NCI-H2196 treated with DMSO at 0.1 percent for 48 hours (cell line): ENCODE data around the gene FARS2.

Source experiments
- DNase-seq: peaks from one replicate; lab custom pipeline; 2025; ENCODE audit not compliant: unreplicated experiment; lab: John Stamatoyannopoulos, UW

FARS2 gene

DNA sequence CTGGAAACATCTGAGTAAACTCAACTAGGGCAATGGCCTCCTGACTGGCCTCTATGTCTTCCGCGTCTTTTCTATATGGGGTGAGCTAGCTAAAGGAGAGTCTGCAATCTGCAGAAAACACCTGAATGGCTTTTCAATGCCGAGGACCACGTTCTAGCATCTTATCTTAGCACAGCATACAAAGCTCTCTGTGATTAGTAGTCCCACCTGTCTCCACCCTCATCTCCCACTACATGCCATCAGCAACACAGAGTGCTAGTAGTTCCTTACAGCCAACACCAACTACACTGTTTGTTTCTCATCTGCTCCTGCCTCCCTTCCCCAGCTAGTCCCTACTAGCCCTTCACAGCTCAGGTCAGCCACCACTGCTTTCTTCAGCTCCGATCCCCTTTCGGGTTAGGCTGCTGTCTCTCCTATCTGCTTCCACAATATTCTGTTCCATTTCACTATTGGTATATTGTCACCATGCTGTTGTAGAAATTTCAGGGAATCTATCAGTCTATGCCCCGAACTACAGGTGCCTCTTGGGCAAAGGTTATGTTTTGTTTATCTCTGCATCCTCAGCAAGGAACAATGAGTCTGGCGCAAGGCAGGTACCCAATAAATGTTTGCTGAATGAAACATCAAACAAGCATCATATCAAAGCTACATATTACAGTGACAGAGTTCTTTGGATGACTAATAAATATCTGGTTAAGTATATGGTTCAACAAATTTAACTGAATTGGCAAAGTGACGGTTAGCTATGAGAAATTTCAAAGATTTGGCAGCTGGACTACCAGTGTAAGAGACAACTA is 12.8 kb upstream of the FARS2 start:
- no peak for DNase-seq

DNA sequence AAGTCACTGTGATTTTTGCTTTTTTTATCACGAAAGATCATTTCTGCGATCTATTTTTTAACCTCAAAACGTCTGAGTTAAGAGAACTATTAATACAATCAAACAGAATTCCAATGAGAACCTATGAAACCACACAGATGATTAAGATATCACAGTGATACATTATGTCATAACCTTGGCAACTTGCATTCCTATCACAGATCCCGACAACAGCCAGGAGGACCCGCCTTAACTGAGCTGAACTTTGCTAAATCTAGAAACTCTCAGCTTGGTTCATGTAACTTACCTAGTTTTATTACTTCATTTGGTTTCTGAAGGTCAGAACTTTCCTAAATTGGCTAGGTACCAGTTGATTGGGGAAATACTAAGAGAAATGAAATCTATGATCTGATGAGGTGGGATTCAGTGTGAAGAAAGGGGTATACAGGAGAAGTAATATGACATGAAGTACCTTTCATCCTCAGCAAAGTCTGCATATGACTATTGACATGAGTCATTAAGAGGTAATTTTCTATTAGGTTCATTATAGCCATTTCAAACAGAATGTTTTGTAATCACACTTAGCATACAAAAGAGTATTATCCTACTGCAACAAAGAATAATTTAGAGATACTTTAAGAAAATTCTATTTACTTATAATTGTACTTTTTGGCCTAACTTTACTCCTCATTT is 11.7 kb upstream of the FARS2 start:
- DNase-seq = no peak

DNA sequence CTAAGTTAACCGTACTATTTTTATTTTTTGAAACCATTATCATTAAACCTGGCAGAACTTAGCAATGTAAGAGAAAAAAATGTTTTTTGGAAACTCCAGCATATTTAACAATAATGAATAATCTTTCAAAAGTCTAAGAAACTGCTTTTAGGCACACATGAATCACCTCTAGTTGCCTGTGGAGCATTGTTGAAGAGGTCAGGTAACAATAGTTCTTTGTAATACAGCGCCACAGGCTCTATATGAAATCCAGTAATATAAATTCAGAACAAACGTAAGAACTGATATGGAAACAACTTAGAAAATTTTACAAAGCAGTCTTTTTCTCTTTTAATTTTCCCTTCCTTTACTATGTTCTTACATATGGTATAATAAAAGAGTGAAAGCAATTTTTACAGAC is 10.9 kb upstream of the FARS2 start:
- no peak for DNase-seq

DNA sequence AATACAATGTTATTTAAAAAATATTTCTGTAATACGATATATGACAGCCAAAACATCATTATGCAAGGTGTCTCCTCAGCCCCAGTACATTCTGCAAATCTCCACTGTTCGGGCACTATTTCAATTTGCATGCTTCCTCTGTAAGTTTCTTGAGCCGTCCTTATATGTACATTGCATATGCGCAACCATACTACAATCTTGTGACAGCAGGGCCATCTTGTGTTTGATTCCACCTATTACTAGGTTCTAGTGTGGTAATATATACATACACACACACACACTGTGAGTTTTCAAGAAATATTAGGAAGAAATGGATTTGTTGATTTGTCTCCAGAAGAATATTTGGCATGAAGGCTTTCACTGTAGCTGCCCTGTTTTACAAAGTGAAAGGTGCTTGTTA is 10.4 kb upstream of the FARS2 start:
- DNase-seq = no peak

DNA sequence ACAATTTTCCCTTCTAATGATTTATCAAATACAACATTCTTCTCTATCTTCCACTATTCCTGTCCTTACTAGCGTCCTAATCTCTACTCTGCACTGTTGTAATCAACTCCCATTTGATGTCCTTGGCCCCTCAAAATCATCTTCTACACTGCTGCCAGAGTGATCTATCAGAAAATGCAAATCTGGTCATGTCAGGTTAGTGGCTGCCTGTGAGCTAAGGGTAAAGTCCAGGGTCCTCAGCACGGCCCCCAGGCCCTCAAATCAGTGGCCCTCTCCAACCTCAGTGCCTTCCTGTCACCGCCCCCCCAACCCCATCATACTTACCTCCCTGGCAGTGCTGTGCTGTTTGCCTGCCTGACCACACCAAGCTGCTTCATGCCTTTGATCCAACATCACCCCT is 4.4 kb upstream of the FARS2 start:
- no peak for DNase-seq

DNA sequence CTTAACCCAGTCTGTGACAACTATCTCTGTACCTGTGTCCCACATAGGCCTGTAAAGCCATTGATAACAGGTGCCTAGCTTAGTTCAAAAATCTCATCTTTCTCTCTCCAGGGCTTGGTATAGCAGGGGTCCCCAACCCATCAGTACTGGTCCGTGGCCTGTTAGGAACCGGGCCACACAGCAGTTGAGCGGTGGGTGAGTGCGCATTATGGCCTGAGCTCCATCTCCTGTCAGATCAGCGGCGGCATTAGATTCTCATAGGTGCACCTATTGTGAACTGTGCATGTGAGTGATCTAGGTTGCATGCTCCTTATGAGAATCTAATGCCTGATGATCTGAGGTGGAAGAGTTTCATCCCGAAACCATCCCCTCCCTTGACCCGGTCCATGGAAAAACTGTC is 3.9 kb upstream of the FARS2 start:
- DNase-seq = no peak

DNA sequence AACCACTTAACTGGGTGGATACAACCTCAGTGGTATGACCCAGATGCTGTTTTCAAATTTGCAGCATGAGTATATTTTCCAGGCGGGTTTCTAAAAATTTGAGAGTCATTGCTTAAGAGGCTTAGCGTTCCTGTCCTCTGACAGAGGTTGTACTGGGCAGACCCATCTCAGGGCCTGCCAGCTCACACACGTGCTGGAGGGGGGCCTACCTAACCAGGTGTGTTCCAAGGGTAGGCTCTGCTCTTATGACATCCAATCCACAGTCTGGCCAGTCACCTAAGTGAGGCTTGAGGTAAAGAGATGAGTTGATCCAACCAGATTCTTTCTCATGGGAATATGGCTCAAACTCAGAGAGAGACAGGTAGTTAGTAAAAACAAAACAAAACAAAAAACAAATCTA is 1.9 kb upstream of the FARS2 start:
- DNase-seq = no peak

DNA sequence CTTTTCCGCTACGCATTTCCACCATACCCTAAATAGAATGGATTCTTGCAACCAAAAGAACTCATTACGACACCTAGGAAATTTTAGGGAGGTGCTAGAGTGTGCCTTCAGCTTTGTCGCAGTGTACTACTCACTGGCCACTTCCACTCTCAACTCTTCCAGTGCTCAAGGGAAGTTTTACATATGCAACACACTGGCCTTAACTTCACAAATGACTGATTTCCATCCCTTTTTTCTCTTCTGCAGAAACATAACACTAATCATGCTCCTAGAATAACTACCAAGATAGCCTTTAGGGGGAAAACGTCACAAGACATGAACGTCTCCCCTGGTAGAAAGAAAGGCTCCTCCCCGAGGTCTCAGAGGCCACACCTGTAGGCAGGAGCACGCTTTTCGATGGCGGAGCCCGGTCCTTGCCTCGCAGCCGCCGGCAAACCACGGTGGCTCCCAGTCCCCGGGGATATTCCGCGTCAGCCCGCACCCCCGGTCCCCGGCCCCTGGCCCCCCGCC is 1.1 kb upstream of the FARS2 start:
- DNase-seq = peak; percentile 40

DNA sequence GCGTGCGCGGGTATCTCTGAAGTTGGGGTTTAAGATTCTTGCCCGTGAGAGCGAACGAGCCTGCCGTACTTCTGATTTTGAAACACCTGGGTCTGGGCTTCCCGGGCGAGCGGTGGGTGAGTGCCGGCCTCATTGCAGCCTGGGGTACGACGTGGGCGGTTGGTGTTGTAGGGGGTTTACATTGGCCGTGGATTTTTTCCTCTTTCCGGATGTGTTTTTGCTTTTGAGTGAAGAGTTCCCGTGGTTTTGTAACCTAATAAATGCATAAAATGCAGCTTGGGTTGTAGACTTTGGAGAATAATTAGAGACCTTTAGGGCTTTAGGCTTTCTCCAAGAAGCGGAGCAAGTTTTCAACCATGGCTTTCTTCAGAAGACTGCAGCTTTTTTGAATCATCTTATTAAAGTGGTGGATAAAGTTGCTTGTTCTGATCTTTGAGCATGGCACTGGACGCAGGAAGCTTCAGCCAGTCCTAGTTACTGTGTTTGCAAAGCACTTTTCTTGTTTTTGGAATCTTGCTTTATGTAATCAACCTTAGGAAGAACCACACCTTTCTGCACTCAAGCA is 314 bp downstream of the FARS2 start:
- no peak for DNase-seq

DNA sequence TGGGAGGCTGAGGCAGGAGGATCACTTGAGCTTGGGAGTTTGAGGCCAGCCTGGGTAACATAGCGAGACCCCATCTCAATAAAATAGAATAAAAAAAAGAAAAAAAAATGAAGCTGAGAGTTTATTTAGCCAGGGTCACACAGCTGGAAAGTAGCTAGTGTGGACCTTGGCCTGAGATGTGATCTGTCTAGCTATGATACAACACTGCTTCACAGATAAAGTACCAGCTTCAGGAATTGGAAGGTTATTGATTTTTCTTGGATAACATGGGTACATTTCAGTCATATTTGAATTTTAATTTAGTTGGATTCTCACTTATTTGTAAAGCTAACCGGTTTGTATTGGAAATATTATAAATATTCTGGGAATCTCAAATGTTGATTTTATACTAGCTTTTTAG is 5.1 kb downstream of the FARS2 start:
- no peak for DNase-seq

DNA sequence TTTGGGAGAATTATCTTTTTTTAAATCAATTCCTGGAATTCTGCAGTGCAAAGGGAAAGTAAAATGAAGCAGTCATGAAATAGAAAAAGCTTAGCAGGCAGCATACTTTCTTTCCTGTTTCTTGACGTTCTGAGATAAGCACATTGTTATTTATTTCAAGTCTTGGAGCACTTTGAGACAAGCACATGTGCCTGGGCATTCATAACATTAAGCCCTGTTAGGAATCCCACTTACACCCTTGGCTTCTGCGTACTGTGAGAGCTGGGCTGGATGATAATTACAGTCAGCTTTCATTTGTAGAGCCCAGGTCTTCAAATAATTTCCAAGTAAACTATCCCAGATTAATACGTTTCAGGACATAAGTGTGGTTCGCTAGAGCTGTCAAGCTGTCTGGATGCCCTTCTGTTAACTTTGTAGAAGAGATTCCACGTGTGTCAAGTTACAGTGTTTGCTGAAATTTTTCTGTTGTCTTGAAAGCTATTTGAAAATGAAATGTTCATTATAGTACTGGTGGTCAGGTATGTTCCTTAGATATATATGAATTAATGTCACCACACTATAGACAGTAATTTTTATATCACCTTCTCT is 8.9 kb downstream of the FARS2 start:
- no peak for DNase-seq

DNA sequence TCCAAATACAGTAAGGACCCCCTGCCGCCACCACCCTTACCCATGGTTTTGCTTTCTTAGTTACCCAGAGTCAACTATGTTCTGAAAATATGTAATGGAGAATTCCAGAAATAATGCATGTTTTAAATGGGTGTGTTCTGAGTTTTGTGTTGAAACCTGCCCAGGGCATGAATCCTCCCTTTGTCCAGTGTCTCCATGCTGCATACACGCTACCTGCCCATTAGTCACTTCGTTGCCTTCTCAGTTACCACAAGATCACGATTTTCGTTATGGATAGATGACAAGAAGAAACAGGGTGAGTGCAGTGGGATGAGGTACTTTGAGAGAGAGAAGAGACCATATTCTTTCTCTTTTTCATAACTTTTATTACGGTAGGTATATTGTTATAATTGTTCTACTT is 10.6 kb downstream of the FARS2 start:
- DNase-seq = no peak

DNA sequence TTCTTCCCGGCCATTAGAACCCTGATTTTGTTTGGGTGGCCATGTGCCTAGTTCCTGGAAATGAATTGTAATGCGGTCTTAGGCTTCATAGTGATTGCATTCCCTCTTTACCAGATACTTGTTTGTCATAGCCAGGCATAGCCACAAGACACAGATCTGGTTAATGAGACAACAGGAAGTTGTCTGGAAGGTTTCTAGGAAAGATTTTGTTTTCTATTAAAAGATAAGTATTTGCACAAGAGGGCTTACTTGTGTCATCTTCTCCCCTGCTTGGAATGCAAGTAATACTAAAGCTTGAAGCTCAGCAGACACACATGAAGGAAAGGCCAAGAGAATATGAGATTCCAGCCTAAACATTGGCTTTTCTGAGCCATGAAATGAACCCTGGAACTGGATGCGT is 12.9 kb downstream of the FARS2 start:
- DNase-seq = no peak

DNA sequence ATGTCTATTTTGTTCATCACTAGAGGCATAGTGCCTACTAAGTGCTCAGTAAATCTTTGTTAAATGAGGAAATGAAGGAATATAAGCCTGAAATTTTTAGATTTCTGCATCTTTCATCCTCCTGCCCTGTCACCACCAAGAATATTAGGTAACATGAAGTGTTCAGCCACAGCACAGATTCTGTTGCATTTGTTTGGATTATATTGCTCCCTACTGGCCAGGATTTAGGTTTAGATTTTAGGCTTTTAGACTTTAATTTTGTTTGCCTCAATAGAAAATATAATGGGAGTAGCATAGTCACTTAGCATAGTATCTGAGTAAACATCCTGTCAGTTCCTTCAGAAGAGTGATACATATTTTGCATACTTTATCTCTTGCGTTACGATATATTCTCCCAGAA is 14.2 kb downstream of the FARS2 start:
- DNase-seq = no peak

DNA sequence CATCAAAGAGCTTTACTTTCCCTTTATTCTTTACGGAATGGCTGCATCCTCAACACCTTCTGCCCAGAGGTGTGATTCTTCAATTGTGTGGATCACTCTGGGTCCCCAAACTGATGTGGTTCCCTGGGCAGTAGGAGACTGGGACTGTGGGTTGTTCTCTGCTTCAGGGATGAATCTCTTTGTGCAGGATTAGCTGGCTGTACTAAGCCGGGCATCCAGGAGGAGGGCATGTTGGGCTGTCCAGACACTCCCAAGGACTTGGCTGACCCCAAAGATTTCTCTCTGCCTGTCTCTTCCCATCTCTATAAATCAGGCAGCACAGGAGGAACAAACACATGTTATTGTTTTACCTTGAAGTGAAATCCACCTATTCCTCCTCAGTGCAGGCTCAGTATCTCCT is 15.3 kb downstream of the FARS2 start:
- no peak for DNase-seq

DNA sequence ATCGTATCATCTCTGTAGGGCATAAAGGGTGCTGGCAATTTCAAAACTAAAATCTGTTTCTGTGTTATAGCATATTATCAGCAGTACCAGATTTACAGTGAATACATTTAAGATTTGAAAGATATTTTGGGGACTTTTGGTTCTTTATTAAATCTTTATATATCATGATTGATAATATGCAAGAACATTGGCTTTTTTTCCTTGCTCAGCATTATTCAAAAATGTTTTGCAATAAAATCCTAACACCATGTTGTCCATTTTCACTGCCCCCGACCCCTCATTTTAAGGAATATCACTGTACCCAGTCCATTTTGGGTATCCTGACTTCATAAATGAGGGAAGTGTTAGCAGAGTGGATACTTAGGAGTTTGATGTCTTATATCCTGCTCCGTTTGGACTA is 16.3 kb downstream of the FARS2 start:
- no peak for DNase-seq

DNA sequence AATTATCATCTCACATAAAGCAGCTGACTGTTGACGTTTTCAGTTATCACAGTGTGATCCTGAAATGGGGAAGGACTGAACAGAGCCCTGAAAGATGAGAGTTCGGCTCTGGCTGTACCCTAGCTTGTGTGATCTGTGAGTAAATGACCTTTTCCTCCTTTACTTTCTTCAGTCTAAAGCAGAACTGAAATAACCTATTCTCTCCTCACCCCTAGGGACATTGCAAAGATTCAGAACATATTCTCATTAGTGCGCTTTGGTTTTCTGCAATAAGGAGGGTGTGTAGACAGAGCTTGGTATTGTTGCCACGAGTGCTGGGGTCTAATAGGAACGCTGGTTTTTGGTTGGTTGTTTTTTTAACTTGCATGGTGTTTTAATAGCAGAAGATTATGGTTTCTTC is 16.7 kb downstream of the FARS2 start:
- no peak for DNase-seq

DNA sequence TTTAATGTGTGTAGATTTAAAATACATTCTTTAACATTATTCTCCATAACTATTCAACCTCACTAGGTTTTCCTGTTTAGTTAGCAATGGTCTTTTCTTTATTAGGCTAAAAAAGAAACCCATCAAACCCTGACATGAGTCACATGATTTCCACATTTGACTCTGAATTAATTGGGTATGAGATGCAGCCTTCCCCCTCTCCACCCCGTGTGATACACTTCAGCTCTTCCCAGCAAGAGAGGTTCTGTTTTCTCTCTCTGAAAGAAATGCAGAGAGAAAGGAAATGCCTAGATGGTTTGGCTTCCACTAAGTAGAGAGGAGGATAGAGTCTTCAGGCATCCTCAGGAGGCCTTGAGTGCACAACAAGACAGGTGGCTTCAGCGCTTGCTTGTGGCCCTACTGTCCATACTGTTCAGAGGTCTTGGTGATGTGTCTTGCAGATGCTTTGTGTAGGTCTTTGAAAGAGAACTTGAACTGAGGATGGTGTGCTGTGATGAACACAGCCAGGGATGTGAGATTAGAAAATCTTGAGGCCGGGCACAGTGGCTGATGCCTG is 17.3 kb downstream of the FARS2 start:
- no peak for DNase-seq

DNA sequence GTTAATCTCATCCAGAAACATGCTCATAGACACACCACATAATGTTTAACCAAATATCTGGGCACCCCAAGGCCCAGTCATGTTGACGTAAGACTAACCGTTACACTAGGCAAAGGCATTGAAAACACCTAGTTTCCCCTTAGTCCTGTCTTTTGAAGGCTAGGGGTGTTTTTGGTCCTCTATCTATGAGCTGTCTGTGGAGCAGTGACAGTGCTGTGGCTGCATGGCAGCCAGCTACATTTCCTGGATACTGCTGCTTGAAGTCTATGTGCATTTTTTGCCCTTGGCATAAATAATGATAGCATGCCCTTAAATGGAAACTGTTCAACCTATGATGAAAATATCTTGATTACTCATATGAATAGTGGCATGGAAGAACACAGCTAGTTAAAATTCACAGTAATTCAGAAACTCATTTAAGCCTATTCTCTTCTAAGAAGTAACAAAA is 18.6 kb downstream of the FARS2 start:
- no peak for DNase-seq

DNA sequence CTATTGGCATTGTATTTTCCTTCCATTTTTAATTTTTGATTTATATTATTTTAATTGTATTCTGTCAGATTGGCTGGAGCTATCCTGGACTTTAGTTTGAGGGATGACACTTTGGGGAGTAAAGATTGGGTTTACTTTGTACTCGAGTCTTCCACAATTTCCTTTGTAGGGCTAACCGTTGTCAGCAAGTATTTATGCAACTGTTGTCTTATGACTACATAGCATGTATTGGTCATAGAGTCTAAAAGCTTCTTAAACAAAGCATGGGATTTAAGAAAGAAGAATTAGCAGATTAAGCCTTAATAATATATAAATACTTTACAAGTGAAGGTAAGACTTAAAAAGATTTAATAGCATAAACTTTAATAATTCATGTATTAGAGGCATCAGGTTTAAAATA is 19.6 kb downstream of the FARS2 start:
- DNase-seq = no peak

DNA sequence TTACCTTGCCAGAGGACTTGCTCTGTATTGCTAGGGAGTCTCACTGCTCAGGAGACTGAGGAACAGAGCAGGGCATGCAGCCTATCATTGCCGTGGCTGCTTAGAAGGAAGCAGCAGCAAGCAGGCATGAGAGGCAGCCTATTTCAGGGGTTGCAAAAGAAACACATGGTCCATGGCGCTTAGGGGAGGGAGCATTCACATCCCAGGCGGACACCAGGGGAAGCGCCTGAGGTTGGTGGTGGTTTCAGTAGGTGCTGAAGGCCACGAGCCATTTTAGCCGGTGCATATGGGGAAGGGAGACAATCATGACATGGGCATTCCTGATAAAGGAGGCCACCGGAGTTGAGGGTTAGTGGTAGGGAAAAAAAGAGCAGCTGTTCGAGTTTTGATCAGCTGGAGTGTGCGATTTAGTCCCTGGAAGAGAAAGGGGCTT is 20.9 kb downstream of the FARS2 start:
- DNase-seq = no peak

DNA sequence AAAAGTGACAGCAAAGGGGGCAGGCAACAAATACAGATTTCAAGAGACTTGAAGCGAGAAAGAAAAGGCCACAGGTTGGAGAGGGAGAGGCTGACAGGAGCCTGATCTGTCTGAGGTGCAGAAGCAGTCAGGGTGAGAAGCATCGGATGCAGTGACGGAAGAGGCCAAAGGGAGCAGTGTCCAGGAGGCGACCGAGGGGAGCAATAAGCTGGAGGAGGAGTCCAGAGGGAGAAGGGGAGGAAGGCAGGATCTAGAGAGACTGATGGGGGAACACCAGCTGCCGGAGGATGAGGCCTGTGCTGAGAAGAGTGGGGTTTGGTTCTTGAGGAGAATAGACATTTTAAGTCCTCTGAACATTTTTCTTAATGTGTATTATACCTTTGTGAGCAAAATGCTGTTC is 23.8 kb downstream of the FARS2 start:
- no peak for DNase-seq
